Smooth muscle cell (in vitro differentiated cells): ENCODE measurements around the gene MOV10. TPM values are rescaled to one million over a fixed set of nuclear protein-coding genes. Genes with fewer than 3 reads are reported as not detected.

ENCODE experiments used
- DNase-seq: peaks from one replicate; lab custom pipeline; 2025; ENCODE audit not compliant: unreplicated experiment; lab: John Stamatoyannopoulos, UW
- H2AFZ ChIP-seq: fragments of 200-600 bp; sonication (generic); 2 replicates; pipeline ENCODE4 v1.6.0; 2016; ENCODE audit warnings: antibody characterized with exemption, low read depth, mild to moderate bottlenecking
- H3F3A ChIP-seq: fragments of 200-600 bp; sonication (generic); 2 replicates; pipeline ENCODE4 v1.6.0; 2017; ENCODE audit warnings: antibody characterized with exemption, low read depth
- H3K27ac ChIP-seq: fragments of 200-600 bp; sonication (generic); 2 replicates; pipeline ENCODE4 v1.5.1; 2016; ENCODE audit warnings: low read depth, mild to moderate bottlenecking
- H3K27me3 ChIP-seq: fragments of 200-600 bp; sonication (generic); 2 replicates; pipeline ENCODE4 v1.6.1; 2016; ENCODE audit warnings: low read depth, mild to moderate bottlenecking
- H3K36me3 ChIP-seq: fragments of 200-600 bp; sonication (generic); 2 replicates; pipeline ENCODE4 v1.5.1; 2016; ENCODE audit warnings: low read depth
- H3K4me1 ChIP-seq: fragments of 200-600 bp; sonication (generic); 2 replicates; pipeline ENCODE4 v1.5.1; 2016; ENCODE audit warnings: low read depth
- H3K4me2 ChIP-seq: fragments of 200-600 bp; sonication (generic); 2 replicates; pipeline ENCODE4 v1.6.0; 2016; ENCODE audit warnings: mild to moderate bottlenecking
- H3K4me3 ChIP-seq: fragments of 200-600 bp; sonication (generic); 2 replicates; pipeline ENCODE4 v1.5.1; 2016; ENCODE audit warnings: mild to moderate bottlenecking
- H3K79me2 ChIP-seq: fragments of 200-600 bp; sonication (generic); 2 replicates; pipeline ENCODE4 v1.6.0; 2016; ENCODE audit warnings: low read depth, mild to moderate bottlenecking
- H3K9ac ChIP-seq: fragments of 200-600 bp; sonication (generic); 2 replicates; pipeline ENCODE4 v1.6.0; 2016; ENCODE audit warnings: low read depth
- H3K9me3 ChIP-seq: fragments of 200-600 bp; sonication (generic); replicated peaks from 2 replicates; pipeline ENCODE4 v1.5.1; 2016; ENCODE audit warnings: low read depth
- H4K20me1 ChIP-seq: fragments of 200-600 bp; sonication (generic); 2 replicates; pipeline ENCODE4 v1.6.0; 2016; ENCODE audit warnings: low read depth
- WGBS: methylation state at CpG from one replicate; pipeline ENCODE4 v1.1.7; 2016; ENCODE audit warnings: low lambda C conversion rate; 5-methylcytosine and 5-hydroxymethylcytosine counted together
- polyA plus RNA-seq: library from polyadenylated mRNA; unstranded; fragments of >200 nt; fragmentation: Nextera tagmentation; extraction: Ambion mirVana; gene quantifications from 2 replicates; pipeline ENCODE4 v1.2.1, GENCODE V29; 2016
- total RNA-seq: library from RNA; depleted of rRNA; stranded (reverse); fragments of >200 nt; gene quantifications from 2 replicates; pipeline ENCODE4 v1.2.3, GENCODE V29; 2014
- TF ChIP-seq, protein P1 (sequence below): fragments of 200-600 bp; sonication (generic); IDR thresholded peaks from 2 replicates; pipeline ENCODE4 v1.5.1; 2017; ENCODE audit warnings: borderline replicate concordance, mild to moderate bottlenecking, antibody characterized with exemption; ENCODE audit not compliant: insufficient read depth, poor library complexity, severe bottlenecking

Gene MOV10
- total and polyA plus RNA-seq, 2 experiments from 2014 or later, result 36.9 to 56.8 TPM

DNA sequence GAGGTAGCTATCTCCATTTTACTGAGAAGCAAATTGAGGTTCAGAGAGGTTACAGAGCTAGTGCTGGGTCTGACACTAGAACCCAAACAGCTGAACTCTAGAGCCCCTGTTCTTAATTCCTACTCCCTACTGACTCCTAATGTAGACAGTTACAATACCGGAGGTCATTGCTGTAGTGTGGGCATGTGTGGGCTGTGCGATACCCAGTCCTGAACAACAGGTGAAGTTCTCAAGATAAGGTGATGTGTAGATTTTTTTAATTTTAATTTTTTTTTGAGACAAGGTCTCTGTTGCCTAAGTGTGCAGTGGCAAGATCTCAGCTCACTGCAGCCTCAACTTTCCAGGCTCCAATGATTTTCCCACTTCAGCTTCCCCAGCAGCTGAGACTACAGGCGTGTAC lies 34.0 kb downstream of the MOV10 start:
- no peaks in the 10 kb centered on the region for H3K27me3 ChIP-seq
- H3K9ac ChIP-seq, result no peak overlapping the region
- TF ChIP-seq, protein P1, sequence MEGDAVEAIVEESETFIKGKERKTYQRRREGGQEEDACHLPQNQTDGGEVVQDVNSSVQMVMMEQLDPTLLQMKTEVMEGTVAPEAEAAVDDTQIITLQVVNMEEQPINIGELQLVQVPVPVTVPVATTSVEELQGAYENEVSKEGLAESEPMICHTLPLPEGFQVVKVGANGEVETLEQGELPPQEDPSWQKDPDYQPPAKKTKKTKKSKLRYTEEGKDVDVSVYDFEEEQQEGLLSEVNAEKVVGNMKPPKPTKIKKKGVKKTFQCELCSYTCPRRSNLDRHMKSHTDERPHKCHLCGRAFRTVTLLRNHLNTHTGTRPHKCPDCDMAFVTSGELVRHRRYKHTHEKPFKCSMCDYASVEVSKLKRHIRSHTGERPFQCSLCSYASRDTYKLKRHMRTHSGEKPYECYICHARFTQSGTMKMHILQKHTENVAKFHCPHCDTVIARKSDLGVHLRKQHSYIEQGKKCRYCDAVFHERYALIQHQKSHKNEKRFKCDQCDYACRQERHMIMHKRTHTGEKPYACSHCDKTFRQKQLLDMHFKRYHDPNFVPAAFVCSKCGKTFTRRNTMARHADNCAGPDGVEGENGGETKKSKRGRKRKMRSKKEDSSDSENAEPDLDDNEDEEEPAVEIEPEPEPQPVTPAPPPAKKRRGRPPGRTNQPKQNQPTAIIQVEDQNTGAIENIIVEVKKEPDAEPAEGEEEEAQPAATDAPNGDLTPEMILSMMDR, result no peak
- DNase-seq, result no peak
- no peak overlapping the region for H2AFZ ChIP-seq
- peaks cover 21% of the 10 kb centered on the region for H4K20me1 ChIP-seq
- H3K79me2 ChIP-seq, result peaks cover 21% of the 10 kb centered on the region
- H3K27ac ChIP-seq, result no peak overlapping the region
- H3K4me2 ChIP-seq, result no peak overlapping the region
- no peaks in the 10 kb centered on the region for H3K36me3 ChIP-seq
- H3K9me3 ChIP-seq, result no peaks in the 10 kb centered on the region
- 96% methylated on average over 3 of the region's 3 CpGs for WGBS
- peaks cover 25% of the 10 kb centered on the region for H3K4me1 ChIP-seq
- H3F3A ChIP-seq, result peaks cover 17% of the 10 kb centered on the region
- H3K4me3 ChIP-seq, result no peak overlapping the region

DNA sequence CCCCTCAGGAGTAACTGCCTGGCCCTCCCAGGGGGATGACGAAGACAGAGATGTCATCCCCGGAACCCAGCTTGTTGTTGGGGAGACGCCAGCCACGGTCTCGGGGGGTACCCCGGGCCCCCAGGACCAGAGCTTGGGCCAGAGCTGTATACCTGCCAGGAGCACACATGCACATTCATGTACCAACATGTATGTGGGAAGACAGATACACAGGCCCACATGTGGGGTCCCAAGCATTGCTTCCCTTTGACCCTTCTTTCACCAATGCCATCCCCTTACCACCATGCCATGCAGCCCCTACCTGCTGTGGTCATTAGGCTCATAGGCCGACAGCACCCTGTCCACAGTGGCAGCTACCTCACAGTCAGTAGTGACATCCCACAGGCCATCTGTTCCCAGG lies 35.7 kb downstream of the MOV10 start:
- 98% methylated on average over 7 of the region's 7 CpGs for WGBS
- no peaks in the 10 kb centered on the region for H3K36me3 ChIP-seq
- H3K9ac ChIP-seq, result no peak overlapping the region
- no peaks in the 10 kb centered on the region for H3K9me3 ChIP-seq
- peaks cover 5% of the 10 kb centered on the region for H3F3A ChIP-seq
- no peak overlapping the region for H2AFZ ChIP-seq
- H3K27ac ChIP-seq, result no peak overlapping the region
- no peak for DNase-seq
- no peaks in the 10 kb centered on the region for H3K27me3 ChIP-seq
- H3K4me2 ChIP-seq, result no peak overlapping the region
- TF ChIP-seq, protein P1, result no peak
- peaks cover 20% of the 10 kb centered on the region for H3K4me1 ChIP-seq
- H4K20me1 ChIP-seq, result peaks cover 6% of the 10 kb centered on the region
- H3K4me3 ChIP-seq, result no peak overlapping the region
- peaks cover 9% of the 10 kb centered on the region for H3K79me2 ChIP-seq

DNA sequence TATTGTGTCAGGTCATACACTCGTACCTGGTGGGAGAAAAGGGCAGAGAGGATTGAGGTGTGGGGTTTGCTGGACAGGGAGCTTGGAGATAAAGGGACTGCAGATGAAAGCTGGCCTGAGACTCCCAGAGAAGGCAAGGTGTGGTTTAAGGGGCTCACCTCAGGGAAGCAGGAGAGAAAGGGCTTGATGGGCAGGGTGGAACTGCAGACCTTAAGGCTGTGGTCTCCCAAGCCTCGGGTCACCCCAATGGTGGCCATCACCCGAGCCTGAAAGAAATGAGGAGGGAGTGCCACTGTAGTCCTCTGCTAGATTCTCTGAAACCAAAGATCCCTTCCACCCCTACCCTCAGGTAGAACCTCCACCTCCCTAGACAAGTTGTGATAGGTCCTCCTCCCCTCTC lies 36.1 kb downstream of the MOV10 start:
- TF ChIP-seq, protein P1, result no peak
- no peak overlapping the region for H3K4me2 ChIP-seq

DNA sequence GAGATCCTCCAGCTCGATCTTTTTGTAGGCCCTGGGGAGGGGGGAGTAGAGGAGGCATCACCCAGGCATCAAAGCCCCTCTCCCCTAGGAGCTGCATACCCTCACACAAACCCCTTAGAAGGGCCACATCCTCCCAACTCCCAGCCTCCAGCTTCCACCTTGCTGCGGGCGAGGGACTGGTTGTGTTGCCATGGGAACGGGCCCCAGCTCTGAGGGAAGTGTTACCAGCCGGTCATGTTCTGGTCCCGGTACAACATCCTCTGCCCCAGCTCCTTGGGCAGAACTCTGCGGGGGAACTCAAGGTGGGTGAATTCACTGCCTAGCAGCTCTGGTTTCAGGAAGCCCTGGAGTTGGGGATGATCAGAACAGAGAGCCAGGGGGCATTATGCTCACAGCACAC lies 36.6 kb downstream of the MOV10 start:
- no peak overlapping the region for H3K9ac ChIP-seq
- no peak overlapping the region for H3K4me3 ChIP-seq
- no peak overlapping the region for H3K27ac ChIP-seq
- peaks cover 16% of the 10 kb centered on the region for H3K4me1 ChIP-seq
- H3K4me2 ChIP-seq, result no peak overlapping the region
- no peak for DNase-seq
- H4K20me1 ChIP-seq, result peaks cover under 1% of the 10 kb centered on the region
- 89% methylated on average over 7 of the region's 7 CpGs for WGBS
- H3K27me3 ChIP-seq, result no peaks in the 10 kb centered on the region
- no peaks in the 10 kb centered on the region for H3F3A ChIP-seq
- H2AFZ ChIP-seq, result no peak overlapping the region
- TF ChIP-seq, protein P1, result no peak
- H3K9me3 ChIP-seq, result no peaks in the 10 kb centered on the region
- no peaks in the 10 kb centered on the region for H3K36me3 ChIP-seq
- H3K79me2 ChIP-seq, result peaks cover 5% of the 10 kb centered on the region

More for the DNA sequence above, 36.1 kb downstream of the MOV10 start:
- no peak overlapping the region for H3K4me3 ChIP-seq
- peaks cover 16% of the 10 kb centered on the region for H3K4me1 ChIP-seq
- DNase-seq, result no peak
- peaks cover 5% of the 10 kb centered on the region for H4K20me1 ChIP-seq
- no peaks in the 10 kb centered on the region for H3K9me3 ChIP-seq
- H3K36me3 ChIP-seq, result no peaks in the 10 kb centered on the region
- H3K79me2 ChIP-seq, result peaks cover 8% of the 10 kb centered on the region
- H3K27me3 ChIP-seq, result no peaks in the 10 kb centered on the region
- no peak overlapping the region for H2AFZ ChIP-seq
- H3K27ac ChIP-seq, result no peak overlapping the region
- H3K9ac ChIP-seq, result no peak overlapping the region
- peaks cover 3% of the 10 kb centered on the region for H3F3A ChIP-seq
- 97% methylated on average over 3 of the region's 3 CpGs for WGBS
